ENCODE data around the gene TBC1D1.
"Not testable (repeated sequence)": the region's sequence is repeated elsewhere in the genome, so short reads cannot be mapped to it uniquely, and the experiment has no call there.

TBC1D1 gene

GRCh38 chr4:38020961-38021360 lies 130.1 kb downstream of the TBC1D1 start:
- not testable (repeated sequence) for DNase-seq

GRCh38 chr4:38021751-38022150 lies 130.9 kb downstream of the TBC1D1 start:
- no peak for DNase-seq

- no peak for DNase-seq
Observed at GRCh38 chr4:38023347-38024205, 132.7 kb downstream of the TBC1D1 start.

- no peak for DNase-seq
Observed at GRCh38 chr4:38024206-38024509, 133.3 kb downstream of the TBC1D1 start.

- no peak for DNase-seq
Observed at GRCh38 chr4:38025665-38026064, 134.8 kb downstream of the TBC1D1 start.

GRCh38 chr4:38026158-38026740 lies 135.4 kb downstream of the TBC1D1 start:
- no peak for DNase-seq

GRCh38 chr4:38030023-38030422 lies 139.1 kb downstream of the TBC1D1 start:
- DNase-seq: no peak

- DNase-seq: no peak
Observed at GRCh38 chr4:38034986-38035882, 144.3 kb downstream of the TBC1D1 start.

GRCh38 chr4:38036548-38036947 lies 145.7 kb downstream of the TBC1D1 start:
- no peak for DNase-seq

- no peak for DNase-seq
Observed at GRCh38 chr4:38037612-38038011, 146.7 kb downstream of the TBC1D1 start.

- DNase-seq: no peak
Observed at GRCh38 chr4:38040619-38041018, 149.7 kb downstream of the TBC1D1 start.

GRCh38 chr4:38044060-38044459 lies 153.2 kb downstream of the TBC1D1 start:
- no peak for DNase-seq

GRCh38 chr4:38045289-38045988 lies 154.6 kb downstream of the TBC1D1 start:
- DNase-seq: no peak

- no peak for DNase-seq
Observed at GRCh38 chr4:38046727-38047489, 156.0 kb downstream of the TBC1D1 start.

- no peak for DNase-seq
Observed at GRCh38 chr4:38049545-38050170, 158.8 kb downstream of the TBC1D1 start.

GRCh38 chr4:38050560-38051350 lies 159.9 kb downstream of the TBC1D1 start:
- no peak for DNase-seq

GRCh38 chr4:38055566-38055965 lies 164.7 kb downstream of the TBC1D1 start:
- no peak for DNase-seq

- DNase-seq: no peak
Observed at GRCh38 chr4:38056011-38056685, 165.3 kb downstream of the TBC1D1 start.

GRCh38 chr4:38058151-38058550 lies 167.3 kb downstream of the TBC1D1 start:
- no peak for DNase-seq

- no peak for DNase-seq
Observed at GRCh38 chr4:38060829-38061431, 170.0 kb downstream of the TBC1D1 start.

Measured in stimulated activated naive CD4-positive, alpha-beta T cell treated with Interleukin-2 at 50 U/mL for 16 hours (primary cell).